SK-N-SH (cell line): ENCODE data around the gene SGTA. TPM values are rescaled to one million over a fixed set of nuclear protein-coding genes. Genes with fewer than 3 reads are reported as not detected.

ENCODE experiments used
- CTCF ChIA-PET: fragments of 300-600, 350-600 bp; formaldehyde crosslinking; extraction: SDS; loops from one replicate; lab custom pipeline; 2021; lab: Yijun Ruan, JAX
- POLR2A ChIA-PET: fragments of 350-600 bp; sonication (Branson Sonifier 250); formaldehyde crosslinking; extraction: SDS; loops from one replicate; lab custom pipeline; 2020; ENCODE audit warnings: antibody characterized with exemption, inconsistent platforms; lab: Yijun Ruan, JAX
- DNase-seq: peaks from one replicate; pipeline ENCODE4 v3.0.0; 2012
- H2AFZ ChIP-seq: fragments of 200-600 bp; sonication (generic); 2 replicates; pipeline ENCODE4 v1.8.1; 2016; ENCODE audit warnings: antibody characterized with exemption, mild to moderate bottlenecking, low read depth
- H3F3A ChIP-seq: fragments of 200-600 bp; sonication (generic); replicated peaks from 2 replicates; pipeline ENCODE3; 2016; ENCODE audit warnings: antibody characterized with exemption, mild to moderate bottlenecking; ENCODE audit not compliant: insufficient read depth
- H3K27ac ChIP-seq, 2 experiments: fragments of 200-500 bp in 1 of 2; fragments of 200-600 bp in 1 of 2; sonication (Bioruptor generic) in 1 of 2; sonication (generic), shearing (Covaris generic) in 1 of 2; 2 replicates each; pipeline versions ENCODE4 v1.5.1 to v1.6.1; 2014 to 2016; ENCODE audit warnings: low read depth in 2 of 2, inconsistent platforms in 1 of 2, low read length in 1 of 2, mild to moderate bottlenecking in 1 of 2, mixed read lengths in 1 of 2
- H3K27me3 ChIP-seq: fragments of 200-600 bp; sonication (generic), shearing (Covaris generic); 2 replicates; pipeline ENCODE4 v1.6.1; 2016; ENCODE audit warnings: mixed run types; ENCODE audit not compliant: insufficient read depth
- H3K36me3 ChIP-seq, 2 experiments: fragments of 200-500 bp in 1 of 2; fragments of 200-600 bp in 1 of 2; sonication (Bioruptor generic) in 1 of 2; sonication (generic) in 1 of 2; replicated peaks in 1 of 2; 2 replicates each; pipeline versions ENCODE3 to v1.5.1; 2014 to 2016; ENCODE audit warnings: low read length in 1 of 2, mild to moderate bottlenecking in 1 of 2; ENCODE audit not compliant: insufficient read depth in 2 of 2, control insufficient read depth in 1 of 2
- H3K4me1 ChIP-seq, 2 experiments: fragments of 200-500 bp in 1 of 2; fragments of 200-600 bp in 1 of 2; sonication (Bioruptor generic) in 1 of 2; sonication (generic), shearing (Covaris generic) in 1 of 2; 2 replicates each; pipeline versions ENCODE4 v1.5.1 to v1.6.1; 2014 to 2016; ENCODE audit warnings: low read depth in 1 of 2, low read length in 1 of 2, mixed run types in 1 of 2; ENCODE audit not compliant: insufficient read depth in 2 of 2, control insufficient read depth in 1 of 2
- H3K4me2 ChIP-seq: fragments of 200-600 bp; sonication (generic), shearing (Covaris generic); 2 replicates; pipeline ENCODE4 v1.6.1; 2017; ENCODE audit warnings: mixed run types
- H3K4me3 ChIP-seq, 2 experiments: fragments of 200-500 bp in 1 of 2; fragments of 200-600 bp in 1 of 2; sonication (Bioruptor generic) in 1 of 2; sonication (generic), shearing (Covaris generic) in 1 of 2; 2 replicates each; pipeline versions ENCODE4 v1.5.1 to v1.8.1; 2014 to 2016; ENCODE audit warnings: low read depth in 2 of 2, inconsistent platforms in 1 of 2, low read length in 1 of 2, mild to moderate bottlenecking in 1 of 2, mixed read lengths in 1 of 2, moderate library complexity in 1 of 2
- H3K79me2 ChIP-seq: fragments of 200-600 bp; sonication (generic); 2 replicates; pipeline ENCODE4 v1.8.1; 2017; ENCODE audit warnings: mild to moderate bottlenecking; ENCODE audit not compliant: insufficient read depth
- H3K9ac ChIP-seq: fragments of 200-600 bp; sonication (generic); 2 replicates; pipeline ENCODE4 v1.6.1; 2017; ENCODE audit warnings: mixed run types
- H3K9me2 ChIP-seq: fragments of 200-600 bp; sonication (generic); 2 replicates; pipeline ENCODE4 v1.6.1; 2017; ENCODE audit warnings: mixed run types
- H3K9me3 ChIP-seq: fragments of 200-600 bp; sonication (generic); 2 replicates; pipeline ENCODE4 v1.6.1; 2017; ENCODE audit warnings: mixed run types, mild to moderate bottlenecking, moderate library complexity
- H4K20me1 ChIP-seq: fragments of 200-600 bp; sonication (generic); 2 replicates; pipeline ENCODE4 v1.6.1; 2017; ENCODE audit warnings: mild to moderate bottlenecking, mixed run types; ENCODE audit not compliant: insufficient read depth
- CHD2 ChIP-seq: fragments of 150-350 bp; IDR thresholded peaks from 2 replicates; pipeline ENCODE4 v1.6.1; 2018; ENCODE audit warnings: low read length; ENCODE audit not compliant: partially characterized antibody
- EZH2phosphoT487 ChIP-seq: fragments of 200-600 bp; sonication (generic); IDR thresholded peaks from 2 replicates; pipeline ENCODE4 v1.6.1; 2017; ENCODE audit warnings: low read depth, mixed run types, mild to moderate bottlenecking, antibody characterized with exemption, moderate library complexity, borderline replicate concordance
- FOXM1 ChIP-seq: IDR thresholded peaks from 2 replicates; pipeline ENCODE4 v1.4.0; 2012; ENCODE audit warnings: low read depth, mild to moderate bottlenecking
- IRF3 ChIP-seq: fragments of 150-350 bp; IDR thresholded peaks from 2 replicates; pipeline ENCODE4 v1.6.1; 2016; ENCODE audit warnings: mild to moderate bottlenecking, low read depth, low read length
- MEF2A ChIP-seq: IDR thresholded peaks from 2 replicates; pipeline ENCODE4 v1.4.0; 2012; ENCODE audit warnings: low read depth, borderline replicate concordance
- POLR2AphosphoS5 ChIP-seq: IDR thresholded peaks from 2 replicates; pipeline ENCODE4 v1.6.1; 2012; ENCODE audit warnings: low read depth, low read length
- RFX5 ChIP-seq: IDR thresholded peaks from 2 replicates; pipeline ENCODE4 v1.6.1; 2012; ENCODE audit warnings: mild to moderate bottlenecking, improper control_type of control experiment, low read length
- RXRA ChIP-seq: IDR thresholded peaks from 2 replicates; pipeline ENCODE4 v1.4.0; 2012; ENCODE audit warnings: low read depth, mild to moderate bottlenecking, borderline replicate concordance
- SIN3A ChIP-seq: IDR thresholded peaks from 2 replicates; pipeline ENCODE4 v1.6.1; 2012; ENCODE audit warnings: low read depth, mild to moderate bottlenecking, low read length, moderate library complexity, borderline replicate concordance
- SMC3 ChIP-seq: IDR thresholded peaks from 2 replicates; pipeline ENCODE4 v1.6.1; 2012; ENCODE audit warnings: low read depth, low read length, improper control_type of control experiment
- TAF1 ChIP-seq: IDR thresholded peaks from 2 replicates; pipeline ENCODE4 v1.6.1; 2012; ENCODE audit warnings: low read depth, mild to moderate bottlenecking, low read length, moderate library complexity, borderline replicate concordance
- TCF12 ChIP-seq: IDR thresholded peaks from 2 replicates; pipeline ENCODE4 v1.4.0; 2012
- TEAD4 ChIP-seq: IDR thresholded peaks from 2 replicates; pipeline ENCODE4 v1.4.0; 2012; ENCODE audit warnings: mild to moderate bottlenecking, borderline replicate concordance; ENCODE audit not compliant: insufficient read depth
- YY1 ChIP-seq: IDR thresholded peaks from 2 replicates; pipeline ENCODE4 v1.4.0; 2012; ENCODE audit warnings: low read depth, mild to moderate bottlenecking
- WGBS: methylation state at CpG from one replicate; pipeline ENCODE4 v1.1.6; 2017; ENCODE audit warnings: low lambda C conversion rate; 5-methylcytosine and 5-hydroxymethylcytosine counted together
- polyA plus RNA-seq, 3 experiments: library from polyadenylated mRNA; depleted of rRNA; stranded (reverse); fragments of >200 nt; gene quantifications; 2 replicates each; pipeline ENCODE4 v1.2.3, GENCODE V29; 2012
- TF ChIP-seq, protein P1 (sequence below): IDR thresholded peaks from 2 replicates; pipeline ENCODE4 v1.6.1; 2012; ENCODE audit warnings: mild to moderate bottlenecking, low read depth, low read length, moderate library complexity
- TF ChIP-seq, protein P2 (sequence below): IDR thresholded peaks from 2 replicates; pipeline ENCODE4 v1.4.0; 2012; ENCODE audit warnings: low read depth, borderline replicate concordance
- TF ChIP-seq, protein P3 (sequence below): IDR thresholded peaks from 2 replicates; pipeline ENCODE4 v1.4.0; 2012; ENCODE audit warnings: low read depth, borderline replicate concordance
- TF ChIP-seq, protein P4 (sequence below): IDR thresholded peaks from 2 replicates; pipeline ENCODE4; 2012
- TF ChIP-seq, protein P5 (sequence below): IDR thresholded peaks from 2 replicates; pipeline ENCODE4 v1.4.0; 2012; ENCODE audit warnings: low read depth
- TF ChIP-seq, protein P6 (sequence below): fragments of 150-350 bp; IDR thresholded peaks from 2 replicates; pipeline ENCODE4 v1.6.1; 2017; ENCODE audit warnings: antibody characterized with exemption, low read length, low read depth, borderline replicate concordance

SGTA gene
- polyA plus RNA-seq, 1 of the 3 experiments (the other 2 are of a cell fraction) = 78.4 TPM

GRCh38 chr19:2765376-2765775 is 17.7 kb downstream of the SGTA start (continued):
- TF ChIP-seq RFX5 (no peak), CHD2 (no peak)
- TF ChIP-seq, protein P1, sequence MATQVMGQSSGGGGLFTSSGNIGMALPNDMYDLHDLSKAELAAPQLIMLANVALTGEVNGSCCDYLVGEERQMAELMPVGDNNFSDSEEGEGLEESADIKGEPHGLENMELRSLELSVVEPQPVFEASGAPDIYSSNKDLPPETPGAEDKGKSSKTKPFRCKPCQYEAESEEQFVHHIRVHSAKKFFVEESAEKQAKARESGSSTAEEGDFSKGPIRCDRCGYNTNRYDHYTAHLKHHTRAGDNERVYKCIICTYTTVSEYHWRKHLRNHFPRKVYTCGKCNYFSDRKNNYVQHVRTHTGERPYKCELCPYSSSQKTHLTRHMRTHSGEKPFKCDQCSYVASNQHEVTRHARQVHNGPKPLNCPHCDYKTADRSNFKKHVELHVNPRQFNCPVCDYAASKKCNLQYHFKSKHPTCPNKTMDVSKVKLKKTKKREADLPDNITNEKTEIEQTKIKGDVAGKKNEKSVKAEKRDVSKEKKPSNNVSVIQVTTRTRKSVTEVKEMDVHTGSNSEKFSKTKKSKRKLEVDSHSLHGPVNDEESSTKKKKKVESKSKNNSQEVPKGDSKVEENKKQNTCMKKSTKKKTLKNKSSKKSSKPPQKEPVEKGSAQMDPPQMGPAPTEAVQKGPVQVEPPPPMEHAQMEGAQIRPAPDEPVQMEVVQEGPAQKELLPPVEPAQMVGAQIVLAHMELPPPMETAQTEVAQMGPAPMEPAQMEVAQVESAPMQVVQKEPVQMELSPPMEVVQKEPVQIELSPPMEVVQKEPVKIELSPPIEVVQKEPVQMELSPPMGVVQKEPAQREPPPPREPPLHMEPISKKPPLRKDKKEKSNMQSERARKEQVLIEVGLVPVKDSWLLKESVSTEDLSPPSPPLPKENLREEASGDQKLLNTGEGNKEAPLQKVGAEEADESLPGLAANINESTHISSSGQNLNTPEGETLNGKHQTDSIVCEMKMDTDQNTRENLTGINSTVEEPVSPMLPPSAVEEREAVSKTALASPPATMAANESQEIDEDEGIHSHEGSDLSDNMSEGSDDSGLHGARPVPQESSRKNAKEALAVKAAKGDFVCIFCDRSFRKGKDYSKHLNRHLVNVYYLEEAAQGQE = no peak

GRCh38 chr19:2764945-2765344 is 18.1 kb downstream of the SGTA start:
- no peaks in the 10 kb centered on the region for H3K27me3 ChIP-seq
- H3K4me2 ChIP-seq = no peak overlapping the region
- no peak for DNase-seq
- H3F3A ChIP-seq = no peaks in the 10 kb centered on the region
- TF ChIP-seq TEAD4 (no peak), CHD2 (no peak), RXRA (no peak), MEF2A (no peak), POLR2AphosphoS5 (no peak), SMC3 (no peak), TCF12 (no peak), TAF1 (no peak), RFX5 (no peak), EZH2phosphoT487 (no peak), SIN3A (no peak), YY1 (no peak), FOXM1 (no peak), IRF3 (no peak)
- TF ChIP-seq, protein P2, sequence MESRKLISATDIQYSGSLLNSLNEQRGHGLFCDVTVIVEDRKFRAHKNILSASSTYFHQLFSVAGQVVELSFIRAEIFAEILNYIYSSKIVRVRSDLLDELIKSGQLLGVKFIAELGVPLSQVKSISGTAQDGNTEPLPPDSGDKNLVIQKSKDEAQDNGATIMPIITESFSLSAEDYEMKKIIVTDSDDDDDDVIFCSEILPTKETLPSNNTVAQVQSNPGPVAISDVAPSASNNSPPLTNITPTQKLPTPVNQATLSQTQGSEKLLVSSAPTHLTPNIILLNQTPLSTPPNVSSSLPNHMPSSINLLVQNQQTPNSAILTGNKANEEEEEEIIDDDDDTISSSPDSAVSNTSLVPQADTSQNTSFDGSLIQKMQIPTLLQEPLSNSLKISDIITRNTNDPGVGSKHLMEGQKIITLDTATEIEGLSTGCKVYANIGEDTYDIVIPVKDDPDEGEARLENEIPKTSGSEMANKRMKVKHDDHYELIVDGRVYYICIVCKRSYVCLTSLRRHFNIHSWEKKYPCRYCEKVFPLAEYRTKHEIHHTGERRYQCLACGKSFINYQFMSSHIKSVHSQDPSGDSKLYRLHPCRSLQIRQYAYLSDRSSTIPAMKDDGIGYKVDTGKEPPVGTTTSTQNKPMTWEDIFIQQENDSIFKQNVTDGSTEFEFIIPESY = no peak
- TF ChIP-seq, protein P3, sequence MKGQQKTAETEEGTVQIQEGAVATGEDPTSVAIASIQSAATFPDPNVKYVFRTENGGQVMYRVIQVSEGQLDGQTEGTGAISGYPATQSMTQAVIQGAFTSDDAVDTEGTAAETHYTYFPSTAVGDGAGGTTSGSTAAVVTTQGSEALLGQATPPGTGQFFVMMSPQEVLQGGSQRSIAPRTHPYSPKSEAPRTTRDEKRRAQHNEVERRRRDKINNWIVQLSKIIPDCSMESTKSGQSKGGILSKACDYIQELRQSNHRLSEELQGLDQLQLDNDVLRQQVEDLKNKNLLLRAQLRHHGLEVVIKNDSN = no peak
- TF ChIP-seq, protein P4, sequence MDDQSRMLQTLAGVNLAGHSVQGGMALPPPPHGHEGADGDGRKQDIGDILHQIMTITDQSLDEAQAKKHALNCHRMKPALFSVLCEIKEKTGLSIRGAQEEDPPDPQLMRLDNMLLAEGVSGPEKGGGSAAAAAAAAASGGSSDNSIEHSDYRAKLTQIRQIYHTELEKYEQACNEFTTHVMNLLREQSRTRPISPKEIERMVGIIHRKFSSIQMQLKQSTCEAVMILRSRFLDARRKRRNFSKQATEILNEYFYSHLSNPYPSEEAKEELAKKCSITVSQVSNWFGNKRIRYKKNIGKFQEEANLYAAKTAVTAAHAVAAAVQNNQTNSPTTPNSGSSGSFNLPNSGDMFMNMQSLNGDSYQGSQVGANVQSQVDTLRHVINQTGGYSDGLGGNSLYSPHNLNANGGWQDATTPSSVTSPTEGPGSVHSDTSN = no peak
- TF ChIP-seq, protein P5, sequence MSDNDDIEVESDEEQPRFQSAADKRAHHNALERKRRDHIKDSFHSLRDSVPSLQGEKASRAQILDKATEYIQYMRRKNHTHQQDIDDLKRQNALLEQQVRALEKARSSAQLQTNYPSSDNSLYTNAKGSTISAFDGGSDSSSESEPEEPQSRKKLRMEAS = no peak
- TF ChIP-seq, protein P6, sequence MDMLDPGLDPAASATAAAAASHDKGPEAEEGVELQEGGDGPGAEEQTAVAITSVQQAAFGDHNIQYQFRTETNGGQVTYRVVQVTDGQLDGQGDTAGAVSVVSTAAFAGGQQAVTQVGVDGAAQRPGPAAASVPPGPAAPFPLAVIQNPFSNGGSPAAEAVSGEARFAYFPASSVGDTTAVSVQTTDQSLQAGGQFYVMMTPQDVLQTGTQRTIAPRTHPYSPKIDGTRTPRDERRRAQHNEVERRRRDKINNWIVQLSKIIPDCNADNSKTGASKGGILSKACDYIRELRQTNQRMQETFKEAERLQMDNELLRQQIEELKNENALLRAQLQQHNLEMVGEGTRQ = no peak
- H3K9me3 ChIP-seq = no peaks in the 10 kb centered on the region
- H3K9me2 ChIP-seq = no peaks in the 10 kb centered on the region
- no peak overlapping the region for H3K27ac ChIP-seq
- peaks cover 6 to 69% of the 10 kb centered on the region in 2 experiments for H3K36me3 ChIP-seq
- H2AFZ ChIP-seq = no peak overlapping the region
- no peaks in the 10 kb centered on the region for H3K4me1 ChIP-seq
- H4K20me1 ChIP-seq = peaks cover 12% of the 10 kb centered on the region
- WGBS = 88% methylated on average over 9 of the region's 21 CpGs
- CTCF ChIA-PET = interaction anchor here (0.6 kb wide), 1 partner anchor 152 kb away, joined by 3 read pairs; no protein-coding TSS in a partner anchor
- H3K79me2 ChIP-seq = peaks cover 18% of the 10 kb centered on the region
- no peak overlapping the region for H3K9ac ChIP-seq
- no peak overlapping the region for H3K4me3 ChIP-seq
- POLR2A ChIA-PET = no interaction called here
